HL-60 (cell line): ENCODE measurements around the gene NXNL1.

Experiments used
- GABPA ChIP-seq: IDR thresholded peaks from 2 replicates; pipeline ENCODE4 v1.6.1; 2012; ENCODE audit warnings: low read depth
- TF ChIP-seq, protein P1 (sequence below): IDR thresholded peaks from one replicate; pipeline ENCODE4 v1.5.1; 2011; ENCODE audit warnings: low read length, control low read depth, inconsistent platforms; ENCODE audit not compliant: insufficient read depth

DNA sequence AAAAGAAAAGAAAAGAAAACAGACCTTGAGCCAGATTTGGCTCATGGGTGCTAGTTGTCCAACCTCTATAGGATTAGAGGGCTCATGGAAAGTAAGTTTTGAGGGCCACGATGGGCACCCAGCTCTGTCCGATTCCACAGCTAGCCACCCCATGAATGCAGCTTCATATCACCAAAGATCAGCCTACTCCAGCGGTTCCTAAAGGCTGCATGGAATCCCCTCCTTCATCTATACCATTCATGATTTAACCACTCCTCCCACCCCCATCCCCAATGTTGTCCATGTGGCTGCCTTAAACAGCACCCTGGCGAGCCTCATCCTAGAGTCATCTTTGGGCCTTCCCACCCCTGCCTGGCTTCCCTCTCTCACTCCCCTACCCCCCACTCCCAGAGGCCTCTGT is 38.8 kb downstream of the NXNL1 start:
- TF ChIP-seq, protein P1, sequence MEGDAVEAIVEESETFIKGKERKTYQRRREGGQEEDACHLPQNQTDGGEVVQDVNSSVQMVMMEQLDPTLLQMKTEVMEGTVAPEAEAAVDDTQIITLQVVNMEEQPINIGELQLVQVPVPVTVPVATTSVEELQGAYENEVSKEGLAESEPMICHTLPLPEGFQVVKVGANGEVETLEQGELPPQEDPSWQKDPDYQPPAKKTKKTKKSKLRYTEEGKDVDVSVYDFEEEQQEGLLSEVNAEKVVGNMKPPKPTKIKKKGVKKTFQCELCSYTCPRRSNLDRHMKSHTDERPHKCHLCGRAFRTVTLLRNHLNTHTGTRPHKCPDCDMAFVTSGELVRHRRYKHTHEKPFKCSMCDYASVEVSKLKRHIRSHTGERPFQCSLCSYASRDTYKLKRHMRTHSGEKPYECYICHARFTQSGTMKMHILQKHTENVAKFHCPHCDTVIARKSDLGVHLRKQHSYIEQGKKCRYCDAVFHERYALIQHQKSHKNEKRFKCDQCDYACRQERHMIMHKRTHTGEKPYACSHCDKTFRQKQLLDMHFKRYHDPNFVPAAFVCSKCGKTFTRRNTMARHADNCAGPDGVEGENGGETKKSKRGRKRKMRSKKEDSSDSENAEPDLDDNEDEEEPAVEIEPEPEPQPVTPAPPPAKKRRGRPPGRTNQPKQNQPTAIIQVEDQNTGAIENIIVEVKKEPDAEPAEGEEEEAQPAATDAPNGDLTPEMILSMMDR, result no peak
- TF ChIP-seq GABPA, result no peak
